ENCODE results near the gene KAZN.

KAZN gene

GRCh38 chr1:15011160-15011559 is 412.7 kb downstream of the KAZN start:
- DNase-seq (ENCODE audit: low read depth), result no peak

DNA sequence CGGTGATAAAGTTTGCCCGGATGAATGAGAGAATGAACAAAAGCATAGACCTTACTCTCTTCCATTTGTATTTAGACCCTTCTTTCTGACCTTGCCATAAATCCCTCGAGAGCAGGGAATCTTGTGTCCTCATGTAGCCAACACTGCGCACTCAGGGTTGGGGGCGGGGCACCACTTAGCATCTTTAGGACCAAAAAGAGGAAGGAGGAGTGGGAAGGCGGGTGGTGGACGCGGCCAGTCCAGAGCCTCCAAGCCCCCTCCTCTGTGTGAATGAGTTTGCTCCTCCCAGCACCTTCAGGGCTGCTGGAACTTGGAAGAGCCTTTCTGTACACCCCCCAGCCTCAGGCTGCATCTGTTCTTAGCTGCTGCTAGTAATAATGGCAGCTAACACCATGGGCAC is 413.2 kb downstream of the KAZN start:
- DNase-seq (ENCODE audit: low read depth), result no peak

GRCh38 chr1:15012822-15013221 is 414.3 kb downstream of the KAZN start:
- DNase-seq (ENCODE audit: low read depth), result no peak

- no peak for DNase-seq (ENCODE audit: low read depth)
These were observed 415.3 kb downstream of the KAZN start for GRCh38 chr1:15013767-15014166.

DNA sequence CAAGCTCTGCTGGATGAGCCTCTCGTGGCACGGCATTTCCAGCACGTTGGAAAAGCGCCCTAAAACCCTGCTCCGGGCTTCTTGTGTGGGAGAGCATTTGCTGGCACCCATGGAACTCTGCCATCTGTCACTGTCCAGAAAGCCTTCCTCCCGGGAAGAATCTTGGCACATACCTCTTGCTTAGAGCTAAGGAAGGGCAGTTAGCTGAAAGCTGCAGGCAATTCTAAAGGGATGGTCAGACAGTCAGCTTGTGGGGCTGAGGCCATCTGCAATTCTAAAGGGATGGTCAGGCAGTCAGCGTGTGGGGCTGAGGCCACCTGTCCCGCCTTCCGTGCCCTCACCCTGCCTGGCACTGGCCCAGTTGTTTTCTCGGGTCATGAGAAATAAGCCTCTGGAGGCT is 416.0 kb downstream of the KAZN start:
- DNase-seq (ENCODE audit: low read depth), result no peak

- DNase-seq (ENCODE audit: low read depth), result no peak
These were observed 417.5 kb downstream of the KAZN start for GRCh38 chr1:15016001-15016400.

- no peak for DNase-seq (ENCODE audit: low read depth)
These were observed 418.0 kb downstream of the KAZN start for GRCh38 chr1:15016526-15016925.

DNA sequence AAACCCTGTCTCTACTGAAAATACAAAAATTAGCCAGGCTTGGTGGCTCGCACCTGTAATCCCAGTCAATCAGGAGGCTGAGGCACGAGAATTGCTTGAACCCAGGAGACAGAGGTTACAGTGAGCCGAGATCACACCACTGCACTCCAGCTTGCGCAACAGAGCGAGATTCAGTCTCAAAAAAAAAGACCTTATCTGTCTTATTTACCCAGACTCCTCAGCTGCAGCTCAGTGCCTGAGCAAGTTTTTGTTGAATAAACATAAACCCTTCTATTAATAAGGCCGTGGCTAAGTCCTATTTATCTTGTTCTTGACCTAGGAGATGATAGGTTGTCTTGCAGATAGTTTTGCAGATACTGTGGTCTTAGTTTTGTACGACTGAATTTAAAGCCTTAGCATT is 418.6 kb downstream of the KAZN start:
- no peak for DNase-seq (ENCODE audit: low read depth)

GRCh38 chr1:15018767-15019166 is 420.3 kb downstream of the KAZN start:
- no peak for DNase-seq (ENCODE audit: low read depth)

- DNase-seq (ENCODE audit: low read depth), result no peak
These were observed 422.7 kb downstream of the KAZN start for GRCh38 chr1:15020943-15021745.

GRCh38 chr1:15022048-15022447 is 423.6 kb downstream of the KAZN start:
- DNase-seq (ENCODE audit: low read depth), result no peak

- no peak for DNase-seq (ENCODE audit: low read depth)
These were observed 424.7 kb downstream of the KAZN start for GRCh38 chr1:15023205-15023604.

DNA sequence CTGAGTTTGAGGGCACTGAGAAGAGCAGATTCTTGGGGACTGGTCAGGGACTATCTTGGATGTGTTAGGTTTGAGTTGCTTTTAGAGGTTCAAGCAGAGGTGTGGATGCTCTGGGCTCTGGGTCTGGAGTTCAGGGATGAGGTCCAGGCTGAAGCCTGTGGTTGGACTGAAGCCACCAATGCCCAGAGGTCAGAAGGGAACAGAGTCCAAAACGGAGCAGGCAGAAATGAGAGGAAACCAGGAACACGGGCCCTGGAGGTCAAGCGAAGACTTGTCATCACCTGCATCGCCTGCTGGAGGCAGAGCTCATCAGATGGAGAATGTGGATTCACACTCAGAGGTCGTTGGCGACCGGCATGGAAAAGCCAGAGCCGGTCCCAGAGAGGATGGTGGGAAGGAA is 425.5 kb downstream of the KAZN start:
- DNase-seq (ENCODE audit: low read depth), result no peak

DNA sequence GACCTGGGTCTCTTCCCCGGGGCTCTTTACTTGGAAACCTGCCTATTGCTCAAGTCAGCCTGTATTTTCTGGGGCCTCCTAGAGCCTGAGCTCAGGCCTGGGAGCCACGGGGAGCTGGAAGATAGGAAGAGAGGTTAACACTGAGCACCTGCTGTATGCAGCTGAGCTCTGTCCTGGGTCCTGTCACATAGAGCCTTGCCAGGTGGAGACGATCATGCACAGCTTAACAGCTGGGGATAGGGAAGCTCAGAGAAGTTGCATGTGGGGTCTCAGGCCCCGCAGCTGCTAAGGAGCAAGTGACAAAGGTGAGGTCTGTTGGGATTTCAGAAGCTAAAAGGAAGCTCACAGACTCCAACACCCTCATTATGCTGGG is 427.6 kb downstream of the KAZN start:
- no peak for DNase-seq (ENCODE audit: low read depth)

DNA sequence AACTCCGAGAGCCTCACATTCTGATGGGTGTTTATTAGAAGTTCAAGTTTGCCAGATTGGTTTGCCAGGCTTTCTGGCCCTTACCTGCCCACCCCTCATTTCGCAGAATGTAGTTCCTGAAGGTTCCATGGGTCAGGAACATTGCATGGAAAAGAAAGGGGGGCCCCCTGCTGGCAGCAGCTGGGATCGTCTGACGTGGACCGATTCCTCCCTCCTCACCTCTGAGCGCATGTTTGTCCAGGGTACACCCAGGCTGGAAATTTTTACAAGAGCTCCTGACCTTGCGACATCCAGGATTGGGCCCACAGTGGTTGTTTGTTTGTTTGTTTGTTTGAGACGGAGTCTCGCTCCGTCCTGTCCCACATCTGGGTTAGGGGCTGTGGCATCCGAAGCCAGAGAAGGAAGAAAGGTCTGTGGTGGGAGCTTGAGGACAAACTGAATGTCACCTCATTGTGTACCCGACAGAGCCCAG is 429.1 kb downstream of the KAZN start:
- no peak for DNase-seq (ENCODE audit: low read depth)

GRCh38 chr1:15028102-15028501 is 429.6 kb downstream of the KAZN start:
- no peak for DNase-seq (ENCODE audit: low read depth)

DNA sequence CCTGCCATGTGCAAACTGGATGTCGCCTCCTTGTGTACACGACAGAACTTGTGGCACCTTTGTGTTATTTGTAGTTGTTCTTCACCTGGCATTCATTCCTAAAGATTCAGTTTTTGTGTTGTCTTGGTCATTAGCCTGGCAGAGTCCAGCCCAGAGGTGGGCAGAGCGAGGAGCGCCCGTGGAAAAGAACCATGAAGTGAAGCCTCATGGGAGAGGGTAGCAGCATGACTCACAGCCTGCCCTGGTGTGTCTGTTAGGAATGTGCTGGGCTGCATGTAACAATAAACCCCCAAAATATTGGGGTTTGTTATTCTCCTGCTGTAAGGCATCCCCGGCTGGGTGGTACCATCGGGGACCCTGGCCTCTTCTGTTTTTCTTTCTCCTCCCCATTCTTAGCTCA is 430.1 kb downstream of the KAZN start:
- no peak for DNase-seq (ENCODE audit: low read depth)

DNA sequence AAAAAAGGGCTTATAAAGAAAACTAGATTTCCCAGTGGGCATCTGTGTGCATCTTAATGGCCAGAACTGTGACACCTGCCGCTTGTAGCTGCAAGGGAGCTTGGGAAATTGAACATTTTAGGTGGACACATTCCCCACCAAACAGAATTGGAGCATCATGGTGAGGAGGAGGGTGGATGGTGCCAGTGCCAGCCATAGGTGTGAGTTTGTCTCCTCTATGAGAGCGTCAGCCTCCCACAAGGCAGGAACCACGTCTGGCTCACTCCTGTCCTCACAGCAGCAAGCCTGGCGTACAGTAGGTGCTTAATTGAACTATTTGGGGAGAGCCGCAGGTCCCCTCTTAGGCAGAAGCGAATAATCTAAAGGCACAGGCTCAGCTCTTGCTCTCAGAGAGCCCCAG is 430.6 kb downstream of the KAZN start:
- no peak for DNase-seq (ENCODE audit: low read depth)

DNA sequence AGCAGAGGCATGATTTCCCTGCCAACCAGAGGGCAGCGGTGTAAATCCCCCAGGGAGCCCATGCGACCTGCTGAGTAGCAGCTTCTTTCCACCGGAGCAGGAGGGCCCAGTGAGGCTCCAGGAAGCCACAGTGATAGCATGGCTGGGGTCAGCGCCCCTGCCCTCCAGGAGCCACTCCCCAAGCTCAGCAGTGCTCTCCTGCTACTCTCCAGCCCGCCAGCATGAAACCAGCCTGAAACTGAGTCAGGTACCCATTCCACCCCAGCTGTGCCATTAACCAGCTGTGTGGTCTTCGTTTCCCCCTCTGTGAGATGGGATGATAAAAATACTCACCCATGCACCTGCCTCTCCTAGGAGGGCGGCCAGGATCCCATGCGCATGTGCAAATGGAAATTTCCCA is 431.3 kb downstream of the KAZN start:
- DNase-seq (ENCODE audit: low read depth), result no peak

- DNase-seq (ENCODE audit: low read depth), result no peak
These were observed 432.9 kb downstream of the KAZN start for GRCh38 chr1:15031251-15031933.

DNA sequence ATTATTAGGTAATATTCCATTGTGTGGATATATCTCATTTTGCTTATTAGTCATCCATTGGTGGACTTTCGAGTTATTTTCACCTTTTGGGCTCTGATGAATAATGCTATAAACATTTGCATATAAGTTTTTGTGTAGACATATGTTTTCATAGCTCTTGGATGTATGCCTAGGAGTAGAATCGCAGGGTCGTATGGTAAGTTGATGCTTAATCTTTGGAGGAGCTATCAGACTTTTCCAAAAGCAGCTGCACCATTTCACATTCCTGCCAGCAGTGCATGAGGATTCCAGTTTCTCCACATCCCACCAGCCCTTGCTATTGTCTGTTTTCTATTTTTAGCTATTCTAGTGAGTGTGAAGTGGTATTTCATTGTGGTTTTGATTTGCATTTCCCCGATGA is 434.8 kb downstream of the KAZN start:
- no peak for DNase-seq (ENCODE audit: low read depth)

DNA sequence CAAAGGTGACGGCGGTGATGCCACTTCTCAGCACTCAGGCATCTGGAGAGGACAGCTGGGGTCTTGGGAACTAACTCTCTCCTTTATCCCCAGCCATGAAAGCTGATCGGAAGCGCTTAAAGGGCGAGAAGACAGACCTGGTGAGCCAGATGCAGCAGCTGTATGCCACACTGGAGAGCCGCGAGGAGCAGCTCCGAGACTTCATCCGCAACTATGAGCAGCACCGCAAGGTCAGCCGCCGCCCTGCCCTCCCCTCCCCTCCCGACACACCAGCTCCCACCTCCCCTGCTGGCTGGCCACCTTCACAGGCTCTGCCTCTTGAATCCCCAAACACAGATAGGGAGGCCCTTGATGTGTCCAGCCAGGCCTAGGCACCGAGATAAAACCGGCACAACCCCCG is 436.2 kb downstream of the KAZN start:
- DNase-seq (ENCODE audit: low read depth), result no peak

DNA sequence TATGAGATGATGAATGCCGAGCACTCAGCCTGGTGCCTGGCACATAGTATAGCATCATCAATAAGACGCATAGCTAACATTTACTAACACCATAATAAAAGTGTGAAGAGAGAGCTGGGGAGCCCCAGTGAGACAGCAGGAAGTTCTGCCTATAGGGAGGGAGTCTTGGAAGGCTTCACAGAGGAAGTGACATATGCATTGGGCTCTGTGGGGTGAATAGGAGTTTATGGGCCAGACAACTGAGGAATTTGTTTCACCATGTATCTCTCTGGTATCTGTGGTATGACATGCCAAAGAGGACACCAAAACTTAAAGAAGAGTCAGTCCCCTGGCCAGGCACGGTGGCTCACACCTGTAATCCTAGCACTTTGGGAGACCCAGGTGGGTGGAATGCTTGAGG is 436.8 kb downstream of the KAZN start:
- DNase-seq (ENCODE audit: low read depth), result no peak

DNA sequence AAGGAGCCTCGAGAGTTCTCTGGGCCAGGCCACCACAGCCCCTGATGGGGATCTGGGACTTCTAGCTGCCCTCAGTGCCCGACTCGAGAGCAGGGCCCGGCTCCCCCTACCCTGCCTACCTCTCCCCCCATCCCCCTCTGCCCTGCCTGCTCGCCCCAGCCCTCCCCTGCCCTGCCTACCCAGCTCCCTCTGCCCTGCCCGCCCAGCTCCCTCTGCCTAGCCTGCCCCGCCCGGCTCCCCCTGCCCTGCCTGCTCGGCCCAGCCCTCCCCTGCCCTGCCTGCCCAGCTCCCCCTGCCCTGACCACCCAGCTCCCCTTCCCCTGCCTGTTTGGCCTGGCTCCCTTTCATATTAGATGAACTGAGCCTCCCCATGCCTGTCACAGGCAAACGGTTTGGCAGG is 437.6 kb downstream of the KAZN start:
- no peak for DNase-seq (ENCODE audit: low read depth)

Measured in activated T-helper 1 cell treated with Interleukin-2 at 50 U/mL for 16 hours (primary cell).